ENCODE results near the gene CEBPG. TPM values are rescaled to one million over a fixed set of nuclear protein-coding genes. Genes with fewer than 3 reads are reported as not detected.

Gene CEBPG
- total RNA-seq, 1 donor from 2014 or later: 38.6 TPM

- no peak for DNase-seq
Observed at GRCh38 chr19:33407140-33407551, 33.6 kb downstream of the CEBPG start.

- no peak for DNase-seq
Observed at GRCh38 chr19:33407716-33408115, 34.2 kb downstream of the CEBPG start.

GRCh38 chr19:33408116-33408515 is 34.6 kb downstream of the CEBPG start:
- no peak for DNase-seq

GRCh38 chr19:33408538-33409434 is 35.3 kb downstream of the CEBPG start:
- no peak for DNase-seq

GRCh38 chr19:33409906-33410685 is 36.6 kb downstream of the CEBPG start:
- DNase-seq: no peak

GRCh38 chr19:33410915-33411401 is 37.4 kb downstream of the CEBPG start:
- no peak for DNase-seq

GRCh38 chr19:33411621-33412180 is 38.2 kb downstream of the CEBPG start:
- DNase-seq: no peak

- no peak for DNase-seq
Observed at GRCh38 chr19:33412601-33413425, 39.3 kb downstream of the CEBPG start.

GRCh38 chr19:33413426-33413725 is 39.9 kb downstream of the CEBPG start:
- DNase-seq: no peak

GRCh38 chr19:33413868-33414666 is 40.6 kb downstream of the CEBPG start:
- no peak for DNase-seq

GRCh38 chr19:33414667-33415605 is 41.4 kb downstream of the CEBPG start:
- DNase-seq: no peak

GRCh38 chr19:33416307-33417215 is 43.1 kb downstream of the CEBPG start:
- DNase-seq: peak; percentile 81

GRCh38 chr19:33417751-33418150 is 44.2 kb downstream of the CEBPG start:
- no peak for DNase-seq

GRCh38 chr19:33418461-33418860 is 45.0 kb downstream of the CEBPG start:
- DNase-seq: no peak

GRCh38 chr19:33418871-33419787 is 45.6 kb downstream of the CEBPG start:
- no peak for DNase-seq

GRCh38 chr19:33419788-33420130 is 46.2 kb downstream of the CEBPG start:
- DNase-seq: no peak

- no peak for DNase-seq
Observed at GRCh38 chr19:33420821-33421220, 47.3 kb downstream of the CEBPG start.

GRCh38 chr19:33421368-33421767 is 47.9 kb downstream of the CEBPG start:
- no peak for DNase-seq

Data from dermis blood vessel endothelial cell (primary cell).